Endometrial microvascular endothelial cells (primary cell): Measurements from ENCODE around the gene MED13L. TPM values are rescaled to one million over a fixed set of nuclear protein-coding genes. Genes with fewer than 3 reads are reported as not detected.

Experiments
- in situ Hi-C: cut with HindIII; loops from 2 replicates; pipeline ENCODE4 v1.10.0; 2017; ENCODE audit warnings: low sequenced_read_pairs, low pct_unique_long_range_greater_than_20kb; ENCODE audit errors: inconsistent ontology term
- total RNA-seq: library from RNA; depleted of rRNA; stranded (reverse); fragments of >200 nt; gene quantifications from one replicate; pipeline ENCODE4 v1.2.3, GENCODE V29; 2015; ENCODE audit errors: inconsistent ontology term

Gene MED13L
- total RNA-seq, 1 donor from 2014 or later: 43.1 TPM

GRCh38 chr12:116091579-116091978 is 185.9 kb downstream of the MED13L start:
- in situ Hi-C loops: no loop called here

GRCh38 chr12:116090516-116090915 is 187.0 kb downstream of the MED13L start:
- in situ Hi-C loops: no loop called here

DNA sequence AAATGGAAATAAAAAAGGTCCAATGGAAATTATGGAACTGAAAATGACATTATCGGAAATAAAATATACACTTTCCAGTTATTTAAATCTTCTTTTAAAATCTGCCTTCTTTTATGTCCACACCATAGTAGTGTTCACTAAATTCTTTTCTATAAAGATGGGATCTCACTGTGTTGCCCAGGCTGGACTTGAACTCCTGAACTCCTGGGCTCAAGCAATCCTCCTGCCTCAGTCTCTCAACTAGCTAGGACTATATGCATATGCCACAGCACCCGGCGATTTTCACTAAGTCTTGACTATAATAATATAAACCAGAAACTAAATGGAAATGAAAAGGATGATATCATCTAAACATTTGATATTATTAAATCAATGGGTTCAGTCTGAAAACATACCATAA is 188.4 kb downstream of the MED13L start:
- in situ Hi-C loops: no loop called here

GRCh38 chr12:116087962-116088361 is 189.5 kb downstream of the MED13L start:
- in situ Hi-C loops: no loop called here

DNA sequence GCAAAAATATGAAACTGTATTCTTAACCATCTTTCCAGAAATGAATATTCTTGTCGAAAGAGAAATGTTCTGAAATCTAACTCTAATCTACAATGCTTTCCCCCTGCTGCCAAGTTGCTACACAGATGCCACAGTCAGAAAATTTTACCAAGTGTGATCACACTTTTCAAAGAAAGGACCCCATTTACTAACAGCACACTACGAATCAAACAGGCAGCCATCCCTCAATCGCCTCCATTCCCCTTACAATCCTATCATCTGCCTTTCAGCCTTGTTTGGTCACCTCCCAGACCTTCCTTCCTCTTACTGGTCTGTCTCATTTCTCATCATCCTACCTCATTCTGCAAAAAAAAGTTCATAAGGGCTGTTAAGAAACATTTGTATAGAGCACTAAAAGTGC is 190.1 kb downstream of the MED13L start:
- in situ Hi-C loops: no loop called here

DNA sequence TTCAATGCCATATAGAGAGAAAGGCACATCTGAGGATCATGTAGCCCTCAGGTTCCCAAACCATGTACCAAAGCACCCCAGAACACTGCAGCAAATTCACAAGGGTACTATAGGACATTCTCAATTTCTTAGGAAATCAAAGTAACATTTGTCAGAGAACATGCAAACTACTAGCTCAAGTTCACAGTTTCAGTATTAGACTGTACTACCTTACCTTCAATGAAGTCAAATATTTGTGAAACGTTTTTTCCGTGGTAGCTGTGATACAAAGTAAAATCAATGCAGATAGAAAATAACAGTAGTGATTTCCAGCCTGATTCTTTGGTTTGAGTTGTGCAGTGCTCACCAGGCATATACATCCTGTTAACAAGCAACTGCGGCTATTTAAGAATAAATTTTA is 197.1 kb downstream of the MED13L start:
- in situ Hi-C loops: no loop called here

DNA sequence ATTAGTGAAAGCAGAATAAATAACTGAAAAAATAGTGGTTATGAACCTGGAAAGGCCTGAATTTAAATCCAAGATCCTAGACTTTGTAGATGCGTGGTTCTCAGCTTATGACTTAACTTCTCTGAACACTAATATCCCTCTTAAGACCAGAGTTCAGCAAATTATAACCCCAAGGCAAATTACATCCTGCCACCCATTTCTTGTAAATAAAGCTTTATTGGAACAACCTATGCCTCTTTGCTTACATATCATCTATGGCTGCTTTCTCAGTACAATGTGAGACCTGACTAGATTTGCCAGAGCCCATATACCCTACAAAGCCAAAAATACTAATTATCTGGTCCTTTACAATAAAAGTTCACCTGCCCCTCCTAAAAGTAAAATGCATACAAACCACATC is 199.1 kb downstream of the MED13L start:
- in situ Hi-C loops: no loop called here

DNA sequence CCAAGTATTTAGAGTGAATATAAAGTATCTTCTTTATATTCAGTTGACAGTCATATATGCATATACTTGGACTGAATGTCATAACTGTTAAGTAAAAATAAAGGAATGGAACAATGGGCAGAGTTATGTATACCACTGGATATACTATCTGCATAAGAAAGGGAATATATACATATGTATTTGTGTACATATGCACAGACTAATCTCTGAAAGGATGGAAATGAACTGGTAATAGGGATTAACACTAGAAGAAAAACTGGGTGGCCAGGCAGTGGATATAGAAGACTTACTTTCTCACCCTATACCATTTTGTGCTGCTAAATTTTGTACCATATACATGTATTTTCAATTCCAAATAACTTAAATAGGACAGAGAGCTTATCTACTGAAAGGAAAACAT is 200.1 kb downstream of the MED13L start:
- in situ Hi-C loops: no loop called here

- in situ Hi-C loops: no loop called here
Measured at GRCh38 chr12:116076399-116076798, 201.1 kb downstream of the MED13L start.

DNA sequence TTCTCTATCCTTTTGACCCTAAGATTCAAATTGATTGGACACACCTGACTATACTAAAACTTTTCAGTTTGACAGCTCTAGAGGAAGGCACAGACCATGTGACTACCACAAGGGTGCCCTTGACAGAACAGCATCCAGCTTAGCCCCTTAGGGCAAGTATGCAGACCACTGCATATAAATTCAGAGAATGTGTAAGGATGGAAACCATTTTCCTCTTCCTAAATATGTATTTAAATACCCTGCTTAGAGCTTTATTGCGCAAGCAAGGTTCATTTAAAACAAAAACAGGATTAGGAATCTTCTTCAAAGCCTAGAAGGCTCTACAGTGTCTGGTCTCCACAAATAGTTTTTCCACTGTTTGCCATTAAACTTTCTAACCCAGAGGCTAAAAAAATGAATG is 202.8 kb downstream of the MED13L start:
- in situ Hi-C loops: no loop called here

- in situ Hi-C loops: no loop called here
Measured at GRCh38 chr12:116071555-116072230, 205.8 kb downstream of the MED13L start.

GRCh38 chr12:116070444-116070843 is 207.0 kb downstream of the MED13L start:
- in situ Hi-C loops: no loop called here

DNA sequence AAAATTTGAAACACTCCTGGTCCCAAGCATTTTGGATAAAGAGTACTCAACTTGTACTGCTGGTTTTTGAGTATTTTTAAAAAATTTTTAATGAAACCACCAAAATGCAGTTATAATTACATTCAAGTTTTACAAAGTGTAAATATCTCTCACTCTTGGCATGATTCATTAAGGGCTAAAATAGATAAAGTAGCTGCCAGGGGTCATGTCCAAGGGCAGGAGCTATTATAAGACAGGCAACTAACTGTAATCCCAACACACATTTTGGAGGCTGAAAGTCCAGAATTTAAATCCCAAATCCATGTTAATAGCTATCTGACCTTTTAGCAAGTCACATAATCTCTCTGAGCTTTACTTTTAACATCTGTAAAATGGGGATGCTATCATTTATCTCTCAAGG is 207.6 kb downstream of the MED13L start:
- in situ Hi-C loops: no loop called here

DNA sequence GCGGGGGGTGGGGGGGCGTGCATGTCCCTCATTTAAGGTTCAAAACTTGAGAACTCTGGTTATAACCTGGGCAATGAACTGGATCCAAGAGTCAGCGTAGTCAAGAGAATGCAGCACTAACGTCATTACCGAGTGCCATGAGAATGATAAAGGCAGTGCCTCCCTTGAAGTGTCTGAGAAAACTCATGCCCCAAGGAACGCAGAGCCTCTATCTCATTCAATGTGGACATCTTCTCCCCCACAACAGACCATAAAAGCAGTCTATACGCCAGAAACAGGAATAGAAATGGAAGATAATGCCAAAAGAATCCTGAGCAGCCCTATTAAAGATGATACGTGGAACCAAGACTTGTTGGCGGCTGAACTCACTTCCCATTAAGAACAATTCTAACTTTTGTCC is 208.6 kb downstream of the MED13L start:
- in situ Hi-C loops: no loop called here

DNA sequence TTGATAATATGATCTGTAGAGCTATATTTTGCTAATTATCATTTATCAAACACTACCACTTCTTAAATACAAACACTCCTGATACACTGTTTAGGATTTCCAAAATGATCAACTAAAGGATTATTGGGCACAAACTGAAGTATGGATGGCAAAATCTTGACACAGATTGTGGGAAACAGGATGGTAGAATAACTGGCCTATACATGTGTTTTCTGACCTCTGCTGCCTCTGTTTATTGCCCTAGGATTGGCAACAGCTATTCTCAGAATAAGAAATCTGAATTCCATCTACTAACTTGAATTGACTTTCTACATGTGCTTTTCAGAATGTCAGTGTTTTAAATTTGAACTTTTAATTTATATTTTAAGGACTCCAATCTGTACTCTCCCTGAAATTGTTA is 209.1 kb downstream of the MED13L start:
- in situ Hi-C loops: no loop called here

- in situ Hi-C loops: no loop called here
Measured at GRCh38 chr12:116067892-116068291, 209.6 kb downstream of the MED13L start.

GRCh38 chr12:116066381-116067230 is 210.9 kb downstream of the MED13L start:
- in situ Hi-C loops: no loop called here

- in situ Hi-C loops: no loop called here
Measured at GRCh38 chr12:116065606-116066005, 211.9 kb downstream of the MED13L start.

GRCh38 chr12:116064493-116064892 is 213.0 kb downstream of the MED13L start:
- in situ Hi-C loops: no loop called here

DNA sequence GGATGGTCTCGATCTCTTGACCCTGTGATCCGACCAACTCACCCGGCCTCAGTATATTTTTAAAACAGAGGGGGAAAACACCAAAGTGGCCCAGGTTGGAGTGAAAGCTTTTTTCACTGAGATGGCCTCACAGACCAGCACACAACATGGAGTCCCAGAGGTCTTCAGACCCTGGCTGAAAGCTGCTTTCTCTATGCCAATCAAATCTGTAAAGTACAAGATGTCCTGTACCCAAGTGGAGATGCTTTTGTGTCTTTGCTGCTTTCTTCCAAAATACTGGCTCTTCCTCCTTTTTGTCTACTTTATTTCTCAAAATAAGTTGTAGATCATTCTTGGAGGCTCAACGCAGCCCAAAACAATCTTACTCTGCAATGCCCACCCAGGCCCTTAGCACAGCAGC is 214.8 kb downstream of the MED13L start:
- in situ Hi-C loops: no loop called here
